ENCODE results near the gene NXPH3.
"Not testable (repeated sequence)": the region's sequence is repeated elsewhere in the genome, so short reads cannot be mapped to it uniquely, and the experiment has no call there.

NXPH3 gene

GRCh38 chr17:49575679-49576087 lies at the start of gene NXPH3:
NXPH3 (plus strand) TSS chr17:49575871; CDS start chr17:49576220, 349 bp downstream.
- peak; percentile 28 to 58 for DNase-seq (ENCODE audit: low read depth in 1 of 2, low spot score in 1 of 2)

- no peak for DNase-seq (ENCODE audit: low read depth in 1 of 2, low spot score in 1 of 2)
These were observed 47.6 kb upstream of the NXPH3 start for GRCh38 chr17:49527927-49528651.

GRCh38 chr17:49528966-49529365 lies 46.7 kb upstream of the NXPH3 start:
- DNase-seq (ENCODE audit: low read depth in 1 of 2, low spot score in 1 of 2), result no peak

- DNase-seq (ENCODE audit: low read depth in 1 of 2, low spot score in 1 of 2), result no peak
These were observed 45.6 kb upstream of the NXPH3 start for GRCh38 chr17:49530118-49530517.

- DNase-seq (ENCODE audit: low read depth in 1 of 2, low spot score in 1 of 2), result no peak
These were observed 31.8 kb upstream of the NXPH3 start for GRCh38 chr17:49543860-49544259.

- DNase-seq (ENCODE audit: low read depth in 1 of 2, low spot score in 1 of 2), result no peak
These were observed 30.5 kb upstream of the NXPH3 start for GRCh38 chr17:49545007-49545660.

- DNase-seq (ENCODE audit: low read depth in 1 of 2, low spot score in 1 of 2), result no peak
These were observed 29.7 kb upstream of the NXPH3 start for GRCh38 chr17:49545806-49546545.

GRCh38 chr17:49546546-49547535 lies 28.8 kb upstream of the NXPH3 start:
- DNase-seq (ENCODE audit: low read depth in 1 of 2, low spot score in 1 of 2), result no peak

GRCh38 chr17:49547566-49547965 lies 28.1 kb upstream of the NXPH3 start:
- no peak for DNase-seq (ENCODE audit: low read depth in 1 of 2, low spot score in 1 of 2)

GRCh38 chr17:49548051-49548505 lies 27.6 kb upstream of the NXPH3 start:
- DNase-seq (ENCODE audit: low read depth in 1 of 2, low spot score in 1 of 2), result no peak

- no peak for DNase-seq (ENCODE audit: low read depth in 1 of 2, low spot score in 1 of 2)
These were observed 27.0 kb upstream of the NXPH3 start for GRCh38 chr17:49548506-49549310.

GRCh38 chr17:49549311-49549605 lies 26.4 kb upstream of the NXPH3 start:
- no peak for DNase-seq (ENCODE audit: low read depth in 1 of 2, low spot score in 1 of 2)

GRCh38 chr17:49549691-49550678 lies 25.7 kb upstream of the NXPH3 start:
- DNase-seq (ENCODE audit: low read depth in 1 of 2, low spot score in 1 of 2), result no peak

GRCh38 chr17:49550764-49551163 lies 24.9 kb upstream of the NXPH3 start:
- not testable (repeated sequence) for DNase-seq (ENCODE audit: low read depth in 1 of 2, low spot score in 1 of 2)

GRCh38 chr17:49551221-49552069 lies 24.2 kb upstream of the NXPH3 start:
- DNase-seq (ENCODE audit: low read depth in 1 of 2, low spot score in 1 of 2), result no peak

- no peak for DNase-seq (ENCODE audit: low read depth in 1 of 2, low spot score in 1 of 2)
These were observed 23.5 kb upstream of the NXPH3 start for GRCh38 chr17:49552070-49552751.

GRCh38 chr17:49553676-49554335 lies 21.9 kb upstream of the NXPH3 start:
- DNase-seq (ENCODE audit: low read depth in 1 of 2, low spot score in 1 of 2), result no peak
